Mesendoderm (in vitro differentiated cells): ENCODE measurements around the gene SMPD4.
"Not testable (repeated sequence)": the region's sequence is repeated elsewhere in the genome, so short reads cannot be mapped to it uniquely, and the experiment has no call there.

Experiments
- DNase-seq: peaks from one replicate; pipeline ENCODE4 v3.0.0; 2013
- H2AK5ac ChIP-seq: 2 replicates; pipeline ENCODE4 v1.6.1; 2013; ENCODE audit warnings: low read length, inconsistent platforms
- H2BK120ac ChIP-seq: 2 replicates; pipeline ENCODE4 v1.6.1; 2013; ENCODE audit warnings: low read depth, mild to moderate bottlenecking, low read length, moderate library complexity, mixed read lengths
- H2BK15ac ChIP-seq: replicated peaks from 2 replicates; pipeline ENCODE4 v1.6.1; 2013; ENCODE audit warnings: low read depth, mild to moderate bottlenecking, moderate library complexity
- H2BK5ac ChIP-seq: 2 replicates; pipeline ENCODE4 v1.6.1; 2013; ENCODE audit warnings: low read length, inconsistent platforms
- H3K18ac ChIP-seq: 2 replicates; pipeline ENCODE4 v1.6.1; 2013; ENCODE audit warnings: mild to moderate bottlenecking, low read length, mixed read lengths
- H3K23ac ChIP-seq: one replicate; pipeline ENCODE4 v1.6.1; 2013; ENCODE audit warnings: low read length
- H3K27ac ChIP-seq: 2 replicates; pipeline ENCODE4 v1.5.1; 2013; ENCODE audit warnings: low read depth, mild to moderate bottlenecking, inconsistent platforms, low read length, moderate library complexity
- H3K27me3 ChIP-seq: 2 replicates; pipeline ENCODE4 v1.6.1; 2013; ENCODE audit warnings: low read length, control low read depth, mild to moderate bottlenecking, inconsistent platforms; ENCODE audit not compliant: insufficient read depth, poor library complexity
- H3K36me3 ChIP-seq: 2 replicates; pipeline ENCODE4 v1.6.1; 2013; ENCODE audit warnings: low read length, inconsistent platforms; ENCODE audit not compliant: control insufficient read depth, insufficient read depth
- H3K4ac ChIP-seq: one replicate; pipeline ENCODE4 v1.6.1; 2013; ENCODE audit warnings: low read depth, mild to moderate bottlenecking, low read length, moderate library complexity
- H3K4me1 ChIP-seq: 2 replicates; pipeline ENCODE4 v1.6.1; 2013; ENCODE audit warnings: low read depth, low read length, inconsistent platforms; ENCODE audit not compliant: control insufficient read depth
- H3K4me2 ChIP-seq: 2 replicates; pipeline ENCODE4 v1.6.1; 2013; ENCODE audit warnings: low read length
- H3K4me3 ChIP-seq: 2 replicates; pipeline ENCODE4 v1.5.1; 2013; ENCODE audit warnings: mild to moderate bottlenecking, low read length
- H3K56ac ChIP-seq: one replicate; pipeline ENCODE4 v1.6.1; 2013; ENCODE audit warnings: low read length
- H3K79me1 ChIP-seq: 2 replicates; pipeline ENCODE4 v1.6.1; 2013; ENCODE audit warnings: low read length, inconsistent platforms
- H3K79me2 ChIP-seq: 2 replicates; pipeline ENCODE4 v1.6.1; 2013; ENCODE audit warnings: mild to moderate bottlenecking, low read length; ENCODE audit not compliant: control insufficient read depth, insufficient read depth
- H3K9ac ChIP-seq: 2 replicates; pipeline ENCODE4 v1.6.1; 2013; ENCODE audit warnings: low read length, inconsistent platforms
- H4K5ac ChIP-seq: one replicate; pipeline ENCODE4 v1.6.1; 2013; ENCODE audit warnings: low read length
- H4K8ac ChIP-seq: one replicate; pipeline ENCODE4 v1.6.1; 2013; ENCODE audit warnings: low read depth, mild to moderate bottlenecking, control low read depth, low read length, moderate library complexity
- WGBS: extraction: QIAGEN DNeasy Blood & Tissue Kit; methylation state at CpG from one replicate; pipeline ENCODE4 v1.1.7; 2013; ENCODE audit warnings: low lambda C conversion rate, missing lambda C conversion rate; ENCODE audit not compliant: insufficient coverage; ENCODE audit errors: extremely low coverage; 5-methylcytosine and 5-hydroxymethylcytosine counted together

Gene SMPD4

DNA sequence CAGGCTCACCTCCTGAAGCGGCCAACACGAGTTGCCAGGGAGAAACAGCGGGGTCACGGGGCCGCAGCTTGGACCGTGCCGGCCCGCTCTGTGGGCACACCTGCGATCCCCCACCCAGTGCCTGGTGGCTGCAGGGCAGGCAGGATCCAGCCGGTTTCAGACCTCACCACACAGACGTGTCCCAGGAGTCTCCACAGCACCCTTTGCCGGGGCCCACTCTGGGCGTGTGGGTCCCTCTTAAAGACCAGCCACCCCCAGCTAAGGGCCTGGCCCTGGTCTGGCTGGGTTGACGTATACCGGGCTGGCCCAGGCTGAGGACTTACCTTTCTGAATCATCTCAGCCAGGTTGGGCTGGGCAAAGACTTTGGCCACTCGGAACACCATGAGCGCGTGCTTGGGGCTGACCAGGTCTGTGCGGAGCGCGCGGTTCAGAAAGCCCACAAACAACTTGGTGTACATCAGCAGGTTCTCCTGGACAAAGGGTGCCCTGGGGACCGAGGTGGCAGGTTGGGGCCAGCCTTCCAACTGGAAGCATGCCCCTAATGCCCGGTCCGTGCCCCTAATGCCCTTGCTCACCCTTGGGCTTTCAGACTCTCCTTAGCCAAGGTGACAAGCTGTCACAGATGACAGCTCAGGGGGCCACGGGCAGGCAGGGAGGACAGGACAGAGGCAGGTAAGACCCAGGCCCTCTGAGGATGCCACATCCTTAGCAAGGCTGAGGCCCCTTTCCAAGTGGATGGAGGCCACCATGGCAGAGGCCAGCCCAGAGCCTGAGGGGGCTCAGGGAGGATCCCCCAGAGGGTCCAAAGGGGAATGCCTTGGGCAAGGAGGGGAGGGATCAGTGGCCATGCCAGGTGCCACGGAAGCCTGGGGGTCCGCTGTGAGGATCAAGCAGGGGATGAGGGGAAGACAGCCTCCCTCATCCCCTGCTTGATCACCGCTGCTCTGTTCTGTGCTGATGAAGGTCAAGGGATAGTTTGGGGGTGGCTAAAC is 26.3 kb downstream of the SMPD4 start:
- no CpG with 5 or more reads among the region's 29 CpGs for WGBS
- no peak overlapping the region for H2BK5ac ChIP-seq

DNA sequence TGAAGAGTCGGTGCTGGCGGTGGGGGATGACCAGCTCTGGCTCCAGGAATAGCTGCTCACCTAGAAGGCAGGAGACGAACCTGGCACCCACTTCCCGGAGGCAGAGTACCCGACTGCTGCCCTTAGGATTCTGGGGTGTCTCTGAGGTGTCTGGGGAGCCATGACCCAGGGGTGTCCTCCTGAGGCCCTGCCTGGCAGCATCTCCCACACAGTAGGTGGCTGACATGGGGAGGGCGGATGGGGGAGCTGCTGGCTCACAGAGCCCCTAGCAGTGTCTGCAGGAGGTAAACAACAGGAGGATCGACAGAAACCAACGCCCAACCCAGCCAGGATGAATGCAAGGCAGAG is 27.0 kb downstream of the SMPD4 start:
- not testable (repeated sequence) for H3K79me1 ChIP-seq, H3K9ac ChIP-seq, H4K8ac ChIP-seq, H3K4me2 ChIP-seq, H3K79me2 ChIP-seq, H2BK5ac ChIP-seq, H2AK5ac ChIP-seq, H3K36me3 ChIP-seq, H3K4ac ChIP-seq, DNase-seq, H3K56ac ChIP-seq, H3K4me1 ChIP-seq, H3K27ac ChIP-seq, H3K18ac ChIP-seq, H3K27me3 ChIP-seq, H3K4me3 ChIP-seq, H2BK120ac ChIP-seq, H2BK15ac ChIP-seq, H4K5ac ChIP-seq, H3K23ac ChIP-seq
- WGBS: no CpG with 5 or more reads among the region's 8 CpGs

More for the DNA sequence above, 26.3 kb downstream of the SMPD4 start:
- no peak overlapping the region for H2BK15ac ChIP-seq
- H3K4me2 ChIP-seq: no peak overlapping the region
- H4K5ac ChIP-seq: no peak overlapping the region
- no peak overlapping the region for H3K27ac ChIP-seq
- no peak overlapping the region for H3K18ac ChIP-seq
- H3K27me3 ChIP-seq: no peaks in the 10 kb centered on the region
- no peaks in the 10 kb centered on the region for H3K79me2 ChIP-seq
- no peak overlapping the region for H3K56ac ChIP-seq
- no peak overlapping the region for H2BK120ac ChIP-seq
- H3K79me1 ChIP-seq: no peaks in the 10 kb centered on the region
- no peaks in the 10 kb centered on the region for H3K4me1 ChIP-seq
- no peak overlapping the region for H3K23ac ChIP-seq
- H3K9ac ChIP-seq: no peak overlapping the region
- H3K4me3 ChIP-seq: no peak overlapping the region
- DNase-seq: no peak
- H3K4ac ChIP-seq: no peak overlapping the region
- H3K36me3 ChIP-seq: no peaks in the 10 kb centered on the region
- no peak overlapping the region for H4K8ac ChIP-seq
- H2AK5ac ChIP-seq: no peak overlapping the region

- not testable (repeated sequence) for H3K4ac ChIP-seq, H3K36me3 ChIP-seq
Measured at GRCh38 chr2:130153721-130154422, 27.5 kb downstream of the SMPD4 start.

GRCh38 chr2:130152816-130153595 is 28.4 kb downstream of the SMPD4 start:
- no peak overlapping the region for H3K18ac ChIP-seq
- no peak overlapping the region for H3K9ac ChIP-seq
- H3K27me3 ChIP-seq: no peaks in the 10 kb centered on the region
- no peak overlapping the region for H4K5ac ChIP-seq
- H3K79me2 ChIP-seq: no peaks in the 10 kb centered on the region
- DNase-seq: no peak
- H3K23ac ChIP-seq: no peak overlapping the region
- H3K56ac ChIP-seq: no peak overlapping the region
- H2AK5ac ChIP-seq: no peak overlapping the region
- no peak overlapping the region for H4K8ac ChIP-seq
- no peaks in the 10 kb centered on the region for H3K4me1 ChIP-seq
- no peaks in the 10 kb centered on the region for H3K36me3 ChIP-seq
- no CpG with 5 or more reads among the region's 25 CpGs for WGBS
- no peak overlapping the region for H3K27ac ChIP-seq
- H2BK5ac ChIP-seq: no peak overlapping the region
- H3K4ac ChIP-seq: no peak overlapping the region
- no peak overlapping the region for H2BK120ac ChIP-seq
- H2BK15ac ChIP-seq: no peak overlapping the region
- H3K4me3 ChIP-seq: no peak overlapping the region
- no peak overlapping the region for H3K4me2 ChIP-seq
- H3K79me1 ChIP-seq: no peaks in the 10 kb centered on the region

More at GRCh38 chr2:130153721-130154422, 27.5 kb downstream of the SMPD4 start:
- DNase-seq, H2BK15ac ChIP-seq, H2AK5ac ChIP-seq, H3K27me3 ChIP-seq, H4K8ac ChIP-seq, H2BK120ac ChIP-seq, H3K79me1 ChIP-seq, H3K23ac ChIP-seq, H3K4me2 ChIP-seq, H3K79me2 ChIP-seq, H3K9ac ChIP-seq, H3K18ac ChIP-seq, H3K56ac ChIP-seq, H3K4me1 ChIP-seq, H3K27ac ChIP-seq, H3K4me3 ChIP-seq, H2BK5ac ChIP-seq, H4K5ac ChIP-seq: not testable (repeated sequence)
- no CpG with 5 or more reads among the region's 23 CpGs for WGBS

GRCh38 chr2:130152136-130152815 is 29.1 kb downstream of the SMPD4 start:
- H3K4me1 ChIP-seq: not testable (repeated sequence)

More at GRCh38 chr2:130152136-130152815, 29.1 kb downstream of the SMPD4 start:
- not testable (repeated sequence) for H3K4me2 ChIP-seq, H3K79me1 ChIP-seq, H2AK5ac ChIP-seq, H3K18ac ChIP-seq, DNase-seq, H3K36me3 ChIP-seq, H4K5ac ChIP-seq, H3K23ac ChIP-seq, H3K79me2 ChIP-seq, H2BK120ac ChIP-seq, H4K8ac ChIP-seq, H3K27me3 ChIP-seq, H3K9ac ChIP-seq, H3K56ac ChIP-seq, H2BK15ac ChIP-seq, H3K4me3 ChIP-seq, H3K4ac ChIP-seq, H3K27ac ChIP-seq, H2BK5ac ChIP-seq
- WGBS: no CpG with 5 or more reads among the region's 27 CpGs
